Right lobe of liver (tissue), 6 donors: Measurements from ENCODE around the gene SLCO2A1. TPM values are rescaled to one million over a fixed set of nuclear protein-coding genes. Genes with fewer than 3 reads are reported as not detected.

ENCODE experiments used
- ATAC-seq, 4 donors: fragments of 200-7000 bp; cut with Tn5 transposase; one replicate each; pipeline ENCODE4 v1.9.1; 2020; ENCODE audit warnings: mild to moderate bottlenecking in 4 of 4, moderate library complexity in 4 of 4
- DNase-seq, 3 donors: peaks; one replicate each; pipeline ENCODE4 v3.0.0-alpha.2; 2020
- H3K27ac ChIP-seq, 3 donors: fragments of 200-600 bp; one replicate each; pipeline ENCODE4 v1.8.0; 2022
- H3K27me3 ChIP-seq, 2 donors: fragments of 200-600 bp; one replicate each; pipeline ENCODE4 v1.8.0; 2022
- H3K36me3 ChIP-seq, 4 donors: fragments of 200-600 bp; sonication (generic) in 1 of 4; one replicate each; pipeline versions ENCODE4 v1.5.1 to v1.8.0; 2017 to 2022; ENCODE audit warnings: control low read depth in 1 of 4
- H3K4me1 ChIP-seq, 4 donors: fragments of 200-600 bp; sonication (generic) in 1 of 4; one replicate each; pipeline versions ENCODE4 v1.5.1 to v1.8.0; 2017 to 2022; ENCODE audit warnings: control low read depth in 1 of 4
- H3K4me3 ChIP-seq, 3 donors: fragments of 200-600 bp; one replicate each; pipeline ENCODE4 v1.8.0; 2022
- H3K9me3 ChIP-seq, 4 donors: fragments of 200-600 bp; sonication (generic) in 1 of 4; one replicate each; pipeline versions ENCODE4 v1.5.1 to v1.8.0; 2017 to 2022; ENCODE audit warnings: control low read depth in 1 of 4
- POLR2A ChIP-seq: fragments of 450-650 bp; IDR thresholded peaks from one replicate; pipeline ENCODE4 v1.6.1; 2017; ENCODE audit warnings: antibody characterized with exemption, mild to moderate bottlenecking
- WGBS: methylation state at CpG from one replicate; pipeline ENCODE4 v1.1.6; 2018; ENCODE audit warnings: low coverage, low lambda C conversion rate; ENCODE audit not compliant: insufficient coverage; ENCODE audit errors: missing lambda C conversion rate; 5-methylcytosine and 5-hydroxymethylcytosine counted together
- intact Hi-C, 2 donors: fragments of 100-400 bp; cut with DNase I; formaldehyde crosslinking; loops; one replicate each; pipeline versions ENCODE4 v1.11.2 to v1.14.1; 2022
- total RNA-seq, 6 experiments: library from RNA; depleted of rRNA in 2 of 6; stranded (reverse); fragments of >200 nt in 2 of 6; fragmentation: NEBNext Ultra II Directional in 3 of 6; extraction: Animal tissue kit (Norgen Biotek cat#: 25700) in 3 of 6; gene quantifications; one replicate each; pipeline versions ENCODE4 v1.1.0 to v1.2.4, GENCODE V29; 2016 to 2023
- TF ChIP-seq, protein P1 (sequence below), 4 donors: fragments of 200-600 bp in 3 of 4; fragments of 450-650 bp in 1 of 4; IDR thresholded peaks; one replicate each; pipeline versions ENCODE4 v1.5.1 to v1.8.0; 2016 to 2022; ENCODE audit warnings: antibody characterized with exemption in 4 of 4, mild to moderate bottlenecking in 2 of 4
- donor health status: DM: no; HTN: yes; CAD: no.
- donor health status: DM: no; HTN: no; CAD: no.
- donor health status: DM: no; HTN: no; CAD: no.
- donor health status: DM: no; HTN: yes; CAD: no.
- donor health status: DM: no; HTN: yes; CAD: no.

Gene SLCO2A1
- total RNA-seq, 6 experiments from 2014 or later: 0.71 to 4.4 (median 1.5) TPM

DNA sequence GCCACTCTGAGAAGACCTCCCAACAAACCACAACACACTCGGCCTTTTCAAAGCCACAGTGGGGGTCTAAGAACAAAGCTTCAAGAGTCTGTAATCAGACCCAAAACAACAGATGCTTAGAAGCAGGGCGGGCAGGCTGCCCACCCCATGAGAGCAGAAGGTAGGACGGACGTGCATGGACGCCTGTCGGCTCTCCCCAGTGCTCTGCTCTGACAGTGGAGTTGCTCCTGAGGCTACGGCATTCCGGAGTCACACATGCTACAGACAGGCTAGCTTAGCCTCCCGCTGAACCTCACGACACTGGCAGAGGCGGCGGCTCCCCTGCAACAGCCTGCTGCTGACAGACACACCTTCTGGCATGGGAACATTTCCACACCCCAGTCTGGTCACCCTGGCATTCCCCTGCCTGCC lies 33.5 kb downstream of the SLCO2A1 start:
- TF ChIP-seq, protein P1, sequence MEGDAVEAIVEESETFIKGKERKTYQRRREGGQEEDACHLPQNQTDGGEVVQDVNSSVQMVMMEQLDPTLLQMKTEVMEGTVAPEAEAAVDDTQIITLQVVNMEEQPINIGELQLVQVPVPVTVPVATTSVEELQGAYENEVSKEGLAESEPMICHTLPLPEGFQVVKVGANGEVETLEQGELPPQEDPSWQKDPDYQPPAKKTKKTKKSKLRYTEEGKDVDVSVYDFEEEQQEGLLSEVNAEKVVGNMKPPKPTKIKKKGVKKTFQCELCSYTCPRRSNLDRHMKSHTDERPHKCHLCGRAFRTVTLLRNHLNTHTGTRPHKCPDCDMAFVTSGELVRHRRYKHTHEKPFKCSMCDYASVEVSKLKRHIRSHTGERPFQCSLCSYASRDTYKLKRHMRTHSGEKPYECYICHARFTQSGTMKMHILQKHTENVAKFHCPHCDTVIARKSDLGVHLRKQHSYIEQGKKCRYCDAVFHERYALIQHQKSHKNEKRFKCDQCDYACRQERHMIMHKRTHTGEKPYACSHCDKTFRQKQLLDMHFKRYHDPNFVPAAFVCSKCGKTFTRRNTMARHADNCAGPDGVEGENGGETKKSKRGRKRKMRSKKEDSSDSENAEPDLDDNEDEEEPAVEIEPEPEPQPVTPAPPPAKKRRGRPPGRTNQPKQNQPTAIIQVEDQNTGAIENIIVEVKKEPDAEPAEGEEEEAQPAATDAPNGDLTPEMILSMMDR (IDR thresholded peaks at IDR 0.05): no peak
- TF ChIP-seq POLR2A: no peak
- intact Hi-C loops: no loop called here
- H3K36me3 ChIP-seq: no peaks in the 10 kb centered on the region
- no peaks in the 10 kb centered on the region for H3K27me3 ChIP-seq
- WGBS: 20% methylated on average over 1 of the region's 12 CpGs
- DNase-seq (no peak), ATAC-seq (no peak)
- no peak overlapping the region for H3K27ac ChIP-seq
- no peaks in the 10 kb centered on the region for H3K4me1 ChIP-seq
- H3K9me3 ChIP-seq: no peaks in the 10 kb centered on the region
- no peak overlapping the region for H3K4me3 ChIP-seq

DNA sequence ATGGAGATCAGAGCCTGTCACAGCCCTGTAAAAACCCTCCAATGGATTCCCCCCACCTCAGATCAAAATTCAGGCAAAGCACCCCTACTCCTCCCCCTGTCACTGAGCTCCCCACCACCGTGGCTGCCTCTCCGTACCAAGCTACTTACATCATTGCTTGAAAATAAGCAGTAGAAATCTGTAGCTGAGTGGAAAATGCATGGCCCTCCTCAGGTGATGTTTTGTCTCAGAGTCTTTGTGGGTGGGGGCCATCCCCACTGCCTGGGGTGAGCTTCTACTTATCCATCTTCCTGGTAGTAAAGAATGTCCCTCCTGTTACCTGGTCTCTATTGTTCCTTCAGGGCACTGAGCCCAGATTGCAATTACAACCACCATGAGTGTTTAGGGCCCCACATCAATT lies 34.5 kb downstream of the SLCO2A1 start:
- H3K4me1 ChIP-seq: no peaks in the 10 kb centered on the region
- 64% methylated on average over 2 of the region's 2 CpGs for WGBS
- no peak overlapping the region for H3K27ac ChIP-seq
- ATAC-seq (no peak), DNase-seq (no peak)
- TF ChIP-seq, protein P1 (IDR thresholded peaks at IDR 0.05): no peak
- no peak for TF ChIP-seq POLR2A
- H3K9me3 ChIP-seq: no peaks in the 10 kb centered on the region
- H3K4me3 ChIP-seq: no peak overlapping the region
- H3K36me3 ChIP-seq: no peaks in the 10 kb centered on the region
- no peaks in the 10 kb centered on the region for H3K27me3 ChIP-seq
- intact Hi-C loops: no loop called here

DNA sequence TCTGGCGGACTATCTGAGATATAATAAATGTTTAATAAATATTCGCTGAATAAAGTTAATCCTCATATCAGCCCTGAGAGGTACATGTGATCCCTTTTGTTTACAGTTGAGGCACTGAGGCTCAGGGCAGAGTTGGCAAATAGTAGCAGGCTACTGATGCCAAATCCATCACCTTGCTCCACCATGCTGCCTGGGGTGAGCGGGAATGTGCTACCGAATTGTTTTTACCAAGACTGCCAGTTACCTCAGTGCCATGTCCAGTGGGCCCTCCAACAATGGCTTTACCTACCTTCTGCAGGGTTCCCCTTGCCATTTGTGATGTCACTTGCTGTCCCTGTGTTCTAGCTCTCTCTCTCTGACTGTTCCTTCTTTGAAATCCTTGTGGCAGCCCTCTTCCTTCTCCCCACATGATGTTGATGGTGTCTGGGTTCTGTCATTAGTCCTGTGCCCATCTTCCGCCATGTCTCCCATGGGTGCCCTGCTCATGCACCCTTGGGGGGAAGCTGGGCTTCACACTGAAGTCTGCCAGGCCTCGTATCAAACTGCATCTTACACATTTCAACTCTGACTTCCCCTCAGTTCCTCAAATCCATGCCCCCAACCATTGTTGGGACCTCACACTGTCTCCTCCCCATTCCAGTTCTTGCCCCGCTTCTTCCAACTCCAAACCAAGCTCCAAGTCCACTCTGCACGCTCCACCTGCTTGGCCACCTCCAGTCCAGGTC lies 35.4 kb downstream of the SLCO2A1 start:
- H3K4me3 ChIP-seq: no peak overlapping the region
- H3K27me3 ChIP-seq: no peaks in the 10 kb centered on the region
- ATAC-seq (no peak), DNase-seq (no peak)
- no peaks in the 10 kb centered on the region for H3K4me1 ChIP-seq
- 65% methylated on average over 8 of the region's 8 CpGs for WGBS
- H3K9me3 ChIP-seq: no peaks in the 10 kb centered on the region
- H3K27ac ChIP-seq: no peak overlapping the region
- no peak for TF ChIP-seq POLR2A
- TF ChIP-seq, protein P1 (IDR thresholded peaks at IDR 0.05): no peak
- intact Hi-C loops: no loop called here
- H3K36me3 ChIP-seq: no peaks in the 10 kb centered on the region

DNA sequence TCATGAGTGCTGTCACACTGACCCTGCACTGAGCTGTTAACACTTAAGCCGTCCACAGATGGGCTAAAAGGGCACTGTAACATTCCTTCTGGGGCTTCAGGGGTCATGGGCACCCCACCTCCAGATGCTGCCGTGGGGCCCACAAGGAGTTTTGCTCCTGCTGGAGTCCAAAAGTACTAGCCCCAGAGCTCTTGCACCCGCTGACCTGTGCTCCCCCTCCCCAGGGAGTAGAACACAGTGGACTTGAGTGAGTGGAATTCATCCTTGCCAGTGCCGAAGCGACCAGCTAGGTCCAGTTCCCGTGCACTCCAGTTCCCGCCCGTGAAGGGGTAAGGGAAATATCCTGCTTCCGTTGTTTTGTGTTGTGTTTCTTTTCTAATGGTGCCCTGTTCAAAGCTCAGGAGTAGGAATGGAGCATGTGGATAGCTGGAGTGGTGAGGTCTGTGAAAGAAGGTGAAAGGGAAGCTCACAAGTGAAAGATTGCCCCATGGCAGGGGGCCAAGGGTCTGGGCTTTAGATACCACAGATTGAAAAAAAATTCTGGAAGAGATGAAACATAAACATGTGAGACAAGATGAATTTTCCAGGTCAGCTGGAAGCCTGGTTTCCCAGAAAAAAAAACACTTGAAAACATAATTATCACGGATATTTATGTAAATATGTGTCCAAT lies 36.6 kb downstream of the SLCO2A1 start:
- DNase-seq (no peak), ATAC-seq (no peak)
- Histone ChIP-seq H3K27me3 (no peaks in the 10 kb centered on the region), H3K4me3 (no peak overlapping the region), H3K27ac (no peak overlapping the region), H3K9me3 (no peaks in the 10 kb centered on the region), H3K36me3 (no peaks in the 10 kb centered on the region), H3K4me1 (no peaks in the 10 kb centered on the region)
- TF ChIP-seq, protein P1 (IDR thresholded peaks at IDR 0.05): no peak
- no peak for TF ChIP-seq POLR2A
- intact Hi-C loops: no loop called here
- WGBS: 76% methylated on average over 8 of the region's 10 CpGs
